A375 (cell line): ENCODE measurements around the gene SCGB1A1. TPM values are rescaled to one million over a fixed set of nuclear protein-coding genes. Genes with fewer than 3 reads are reported as not detected.

ENCODE experiments used
- total RNA-seq: library from RNA; depleted of rRNA; stranded (reverse); fragments of >200 nt; shearing (Covaris generic); gene quantifications from 2 replicates; pipeline ENCODE4 v1.2.3, GENCODE V29; 2014; rRNA removed

SCGB1A1 gene, protein sequence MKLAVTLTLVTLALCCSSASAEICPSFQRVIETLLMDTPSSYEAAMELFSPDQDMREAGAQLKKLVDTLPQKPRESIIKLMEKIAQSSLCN
- not detected in 2 replicates for total RNA-seq

DNA sequence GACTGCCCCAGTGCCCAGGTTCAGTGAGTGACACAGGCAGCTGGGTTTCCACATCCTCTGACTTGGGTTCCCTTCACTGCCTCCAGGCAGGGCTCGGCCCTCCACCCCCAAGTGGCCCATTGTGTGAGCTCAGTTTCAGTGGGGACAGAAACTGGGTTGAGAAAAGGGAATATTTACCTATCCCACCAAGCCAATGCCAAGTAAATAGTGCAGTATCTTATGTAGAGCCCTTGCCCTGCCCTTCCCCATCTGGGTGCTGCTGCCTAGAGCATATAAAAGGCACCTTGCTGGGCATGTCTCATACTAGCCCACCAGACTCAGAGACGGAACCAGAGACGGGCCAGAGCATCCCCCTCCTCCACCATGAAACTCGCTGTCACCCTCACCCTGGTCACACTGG lies at the start of gene SCGB1A1:
Gene SCGB1A1, plus strand, starts transcription at position 301 of the 400 bp plus-strand sequence. Its CDS starts 63 bp downstream, at position 364.

Other genes with a start within 250 kb of the SCGB1A1 start
- gene SCGB1D1, start 228.8 kb upstream of the SCGB1A1 start, total RNA-seq, result not detected in 2 replicates
- not detected in 2 replicates for gene SCGB2A1, start 210.4 kb upstream of the SCGB1A1 start, total RNA-seq
- gene SCGB1D2, start 176.8 kb upstream of the SCGB1A1 start, total RNA-seq, result not detected in 2 replicates
- gene SCGB2A2, start 148.9 kb upstream of the SCGB1A1 start, total RNA-seq, result not detected in 2 replicates
- not detected in 2 replicates for gene SCGB1D4, start 120.0 kb upstream of the SCGB1A1 start, total RNA-seq
- gene ASRGL1, start 81.6 kb upstream of the SCGB1A1 start, total RNA-seq, result 15.8 and 22.9 TPM in 2 replicates
- gene AHNAK, start 127.8 kb downstream of the SCGB1A1 start, total RNA-seq, result 205 and 216 TPM in 2 replicates
- gene EEF1G, start 154.9 kb downstream of the SCGB1A1 start, total RNA-seq, result 2,191 and 2,371 TPM in 2 replicates
- gene TUT1, start 172.5 kb downstream of the SCGB1A1 start, total RNA-seq, result 18.9 and 28.1 TPM in 2 replicates
- 153 and 165 TPM in 2 replicates for gene MTA2, start 182.8 kb downstream of the SCGB1A1 start, total RNA-seq
- 41.0 and 43.7 TPM in 2 replicates for gene EML3, start 193.7 kb downstream of the SCGB1A1 start, total RNA-seq
- gene ROM1, start 194.2 kb downstream of the SCGB1A1 start, total RNA-seq, result 8.4 and 13.0 TPM in 2 replicates
- gene B3GAT3, start 203.0 kb downstream of the SCGB1A1 start, total RNA-seq, result 84.1 and 103 TPM in 2 replicates
- 234 and 237 TPM in 2 replicates for gene GANAB, start 227.6 kb downstream of the SCGB1A1 start, total RNA-seq
- 21.1 and 24.6 TPM in 2 replicates for gene INTS5, start 234.3 kb downstream of the SCGB1A1 start, total RNA-seq
- gene C11orf98, start 246.2 kb downstream of the SCGB1A1 start, total RNA-seq, result 258 and 334 TPM in 2 replicates
- gene CSKMT, start 246.3 kb downstream of the SCGB1A1 start, total RNA-seq, result 19.2 and 33.6 TPM in 2 replicates